GM12891 (cell line): ENCODE measurements around the gene OTOG.

Experiments
- POLR2A ChIP-seq: IDR thresholded peaks from 2 replicates; pipeline ENCODE4 v1.6.1; 2011; ENCODE audit warnings: low read depth, low read length, control low read depth
- POLR2AphosphoS5 ChIP-seq: IDR thresholded peaks from 2 replicates; pipeline ENCODE4 v1.6.1; 2011; ENCODE audit warnings: low read depth, low read length, control low read depth
- POU2F2 ChIP-seq: IDR thresholded peaks from 2 replicates; pipeline ENCODE4 v1.6.1; 2011; ENCODE audit warnings: low read depth, mild to moderate bottlenecking, control low read depth, low read length, moderate library complexity
- TAF1 ChIP-seq: IDR thresholded peaks from 2 replicates; pipeline ENCODE4 v1.6.1; 2011; ENCODE audit warnings: low read depth, low read length, control low read depth

DNA sequence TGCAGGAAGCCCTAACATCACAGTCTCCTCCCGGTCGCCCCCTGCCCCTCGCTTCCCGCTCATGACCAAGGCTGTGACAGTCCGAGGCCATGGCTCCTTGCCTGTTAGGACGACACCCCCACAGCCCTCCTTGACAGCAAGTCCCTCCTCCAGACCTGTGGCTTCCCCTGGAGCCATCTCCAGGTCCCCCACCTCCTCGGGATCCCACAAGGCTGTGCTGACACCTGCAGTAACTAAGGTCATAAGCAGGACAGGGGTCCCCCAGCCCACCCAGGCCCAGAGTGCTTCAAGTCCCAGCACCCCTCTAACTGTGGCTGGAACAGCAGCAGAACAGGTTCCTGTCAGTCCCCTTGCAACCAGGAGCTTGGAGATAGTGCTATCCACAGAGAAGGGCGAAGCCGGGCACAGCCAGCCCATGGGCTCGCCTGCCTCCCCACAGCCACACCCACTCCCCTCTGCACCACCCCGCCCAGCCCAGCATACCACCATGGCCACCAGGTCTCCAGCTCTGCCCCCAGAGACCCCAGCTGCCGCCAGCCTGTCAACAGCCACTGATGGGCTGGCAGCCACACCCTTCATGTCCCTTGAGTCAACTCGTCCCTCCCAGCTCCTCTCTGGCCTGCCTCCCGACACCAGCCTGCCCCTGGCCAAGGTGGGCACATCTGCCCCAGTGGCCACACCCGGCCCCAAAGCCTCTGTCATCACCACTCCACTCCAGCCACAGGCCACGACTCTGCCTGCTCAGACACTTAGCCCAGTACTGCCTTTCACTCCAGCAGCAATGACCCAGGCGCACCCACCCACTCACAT lies 63.2 kb downstream of the OTOG start:
- no peak for TF ChIP-seq POLR2AphosphoS5
- TF ChIP-seq POLR2A: no peak
- TF ChIP-seq TAF1: no peak
- TF ChIP-seq POU2F2: no peak
